ENCODE results near the gene UBXN4.

GRCh38 chr2:135815269-135815668, 73.6 kb downstream of the UBXN4 start:
- TF ChIP-seq POLR2AphosphoS5 (IDR thresholded peaks at IDR 0.05) (no peak), CTCF (IDR thresholded peaks at IDR 0.05 in 8 of 11, conservative IDR thresholded peaks at IDR 0.05 in 3 of 11) (no peak), POLR2A (IDR thresholded peaks at IDR 0.05) (no peak)

Data from spleen (tissue), 7 donors.